Mammary epithelial cell (primary cell): ENCODE data around the gene PBX1.

Source experiments
- CTCF ChIP-seq, 2 donors: IDR thresholded peaks in 1 of 2; conservative IDR thresholded peaks in 1 of 2; 2 replicates each; pipeline ENCODE4 v1.5.1; 2011 to 2012; ENCODE audit warnings: inconsistent platforms in 2 of 2, low read length in 2 of 2, mild to moderate bottlenecking in 2 of 2, control low read depth in 1 of 2, low read depth in 1 of 2; ENCODE audit not compliant: insufficient read depth in 1 of 2; ENCODE audit errors: extremely low read depth in 1 of 2
- EZH2 ChIP-seq: IDR thresholded peaks from 2 replicates; pipeline ENCODE4 v1.6.1; 2012; ENCODE audit warnings: low read length, inconsistent platforms, borderline replicate concordance

DNA sequence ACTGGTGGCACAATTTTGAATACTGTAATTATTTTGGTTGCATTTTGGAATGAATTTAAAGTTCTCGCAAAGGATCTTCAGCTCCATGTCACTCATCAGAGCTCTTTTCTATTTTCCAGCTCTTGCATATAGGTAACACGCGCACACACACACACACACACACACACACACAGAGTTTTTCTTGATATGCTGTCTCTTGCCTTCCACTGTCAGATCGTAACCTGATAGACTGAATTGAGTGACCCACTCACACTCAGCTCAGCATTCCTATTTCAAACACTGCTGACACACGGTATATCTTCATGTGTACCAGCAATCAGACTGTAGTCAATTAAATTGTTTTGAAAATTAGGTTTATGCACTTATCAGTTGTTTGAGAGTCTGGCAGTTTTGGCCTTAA lies 214.1 kb downstream of the PBX1 start:
- TF ChIP-seq CTCF (conservative IDR thresholded peaks at IDR 0.05 in 1 of 2, IDR thresholded peaks at IDR 0.05 in 1 of 2; ENCODE audit: extremely low read depth in 1 of 2, insufficient read depth in 1 of 2, low read depth in 1 of 2, low read length in 2 of 2) = no peak
- no peak for TF ChIP-seq EZH2
